ENCODE results near the gene KANSL1. TPM values are rescaled to one million over a fixed set of nuclear protein-coding genes. Genes with fewer than 3 reads are reported as not detected.
A peak's percentile ranks its signal among the peaks of the same experiment; 100 is the strongest.

The KANSL1 gene
- total and polyA plus RNA-seq, 10 of the 15 experiments (the other 5 are each of a cell fraction or from before 2014, with no cell fraction given): 4.7 to 60.6 (median 28.0) TPM

- no peak overlapping the region for H3K27ac ChIP-seq (ENCODE audit: control insufficient read depth, insufficient read depth)
- ATAC-seq (no peak), DNase-seq (ENCODE audit: low read depth, low spot score) (no peak), FAIRE-seq (no peak)
- peaks cover 10% of the 10 kb centered on the region; the same call in 1 of the 2 replicates for H4K20me1 ChIP-seq (ENCODE audit: control insufficient read depth, insufficient read depth)
- TF ChIP-seq NFIC (IDR thresholded peaks at IDR 0.05; ENCODE audit: low read depth, low read length): peak; percentile 56; the same call in 1 of the 2 replicates
- peak; percentile 71 for TF ChIP-seq JUNB (IDR thresholded peaks at IDR 0.05)
- no peak for TF ChIP-seq MEF2A (IDR thresholded peaks at IDR 0.05; ENCODE audit: insufficient read depth, low read depth, low read length)
- TF ChIP-seq MYC (IDR thresholded peaks at IDR 0.05; ENCODE audit: insufficient read depth, insufficient read length, insufficient replicate concordance, low read length, severe bottlenecking): no peak
- no peak for TF ChIP-seq MYB (IDR thresholded peaks at IDR 0.05; ENCODE audit: borderline replicate concordance, low read depth, low read length)
- no peak for TF ChIP-seq ATF2 (IDR thresholded peaks at IDR 0.05; ENCODE audit: low read length)
- no peak for TF ChIP-seq SMC3 (IDR thresholded peaks at IDR 0.05; ENCODE audit: borderline replicate concordance, low read length)
- TF ChIP-seq IRF3 (IDR thresholded peaks at IDR 0.05): no peak
- TF ChIP-seq SMAD5 (IDR thresholded peaks at IDR 0.05; ENCODE audit: low read depth): no peak
- TF ChIP-seq FOXM1 (IDR thresholded peaks at IDR 0.05; ENCODE audit: low read depth, low read length): peak; percentile 27; the same call in 1 of the 2 replicates
- no peak for TF ChIP-seq PRDM15 (CRISPR knock-in tag; IDR thresholded peaks at IDR 0.05)
- TF ChIP-seq CBFB (IDR thresholded peaks at IDR 0.05; ENCODE audit: low read depth): no peak
- TF ChIP-seq JUND (IDR thresholded peaks at IDR 0.05; ENCODE audit: low read depth, low read length): no peak
- TF ChIP-seq CREM (IDR thresholded peaks at IDR 0.05; ENCODE audit: low read depth): 0 out of 2 replicates have a peak, but pooled peaks have one; percentile 25
- H3K4me1 ChIP-seq (ENCODE audit: control insufficient read depth, insufficient read depth, low read length): peaks cover 52% of the 10 kb centered on the region
- no peak overlapping the region for H3K4me2 ChIP-seq (ENCODE audit: control insufficient read depth, insufficient read depth)
- in situ Hi-C loops (cut with MboI): no loop called here
- ChIA-PET POLR2A (interaction anchor here (0.7 to 3.1 kb wide), 4 partner anchors 10 to 39 kb away, joined by 3 to 11 read pairs (median 4); no protein-coding TSS in a partner anchor), SMC1A (ENCODE audit: uncharacterized antibody, unreplicated experiment) (interaction anchor here (0.6 to 24.2 kb wide), 9 partner anchors 7 to 603 kb away, joined by 3 to 478 read pairs (median 5); no protein-coding TSS in a partner anchor), CTCF (interaction anchor here (1.1 to 5.2 kb wide), 11 partner anchors 10 to 137 kb away, joined by 3 to 34 read pairs (median 6); partner anchors contain the start of gene KANSL1), RAD21 (ENCODE audit: unreplicated experiment) (interaction anchor here (0.8 to 7.4 kb wide), 5 partner anchors 10 to 37 kb away, joined by 3 to 102 read pairs (median 6); partner anchors contain the start of gene KANSL1)
- intact Hi-C loops (cut with micrococcal nuclease; ENCODE audit: unreplicated experiment): no loop called here
- no peak overlapping the region for H2AFZ ChIP-seq (ENCODE audit: control insufficient read depth, low read depth, low read length)
- peaks cover 0 to 3% of the 10 kb centered on the region in 2 experiments; a peak in 2 of 4 replicates for H3K36me3 ChIP-seq (ENCODE audit: control insufficient read depth in 2 of 2, insufficient read depth in 2 of 2, low read length in 1 of 2)
- H3K79me2 ChIP-seq (ENCODE audit: control insufficient read depth, insufficient read depth, low read length): peaks cover 100% of the 10 kb centered on the region
- no peak overlapping the region for H3K4me3 ChIP-seq
- no peaks in the 10 kb centered on the region for H3K27me3 ChIP-seq (replicated peaks in 1 of 2; ENCODE audit: control insufficient read depth in 2 of 2, insufficient read depth in 2 of 2, low read length in 1 of 2)
- WGBS (ENCODE audit: insufficient coverage, insufficient replicate concordance, low lambda C conversion rate, missing lambda C conversion rate): 16% methylated on average over 5 of the region's 5 CpGs
- BruUV-seq (replicated peaks): no TSS peak
- no peak overlapping the region for H3K9ac ChIP-seq (ENCODE audit: control insufficient read depth, insufficient read depth, low read length)
- no peaks in the 10 kb centered on the region for H3K9me3 ChIP-seq (replicated peaks; ENCODE audit: control insufficient read depth, insufficient read depth, low read length)
Measured at GRCh38 chr17:46181940-46182339, 11.3 kb downstream of the KANSL1 start.
